Brain microvascular endothelial cell (primary cell): Measurements from ENCODE around the gene GOLPH3.

Experiments used
- DNase-seq: peaks from one replicate; pipeline ENCODE4 v3.0.0-alpha.2; 2020
- H3K27ac ChIP-seq: fragments of 250-450 bp; sonication (Bioruptor Pico); 2 replicates; pipeline ENCODE4 v1.5.1; 2020; ENCODE audit warnings: mild to moderate bottlenecking, moderate library complexity
- H3K27me3 ChIP-seq: fragments of 250-450 bp; sonication (Bioruptor Pico); replicated peaks from 2 replicates; pipeline ENCODE4 v1.5.1; 2020; ENCODE audit warnings: mild to moderate bottlenecking
- H3K36me3 ChIP-seq: fragments of 250-450 bp; sonication (Bioruptor Pico); replicated peaks from 2 replicates; pipeline ENCODE4 v1.5.1; 2020; ENCODE audit warnings: mild to moderate bottlenecking
- H3K4me3 ChIP-seq: 2 replicates; pipeline ENCODE4 v1.5.1; 2011; ENCODE audit warnings: low read depth, mild to moderate bottlenecking, control low read depth, low read length, moderate library complexity
- CTCF ChIP-seq: IDR thresholded peaks from 2 replicates; pipeline ENCODE4 v1.5.1; 2011; ENCODE audit warnings: low read depth, mild to moderate bottlenecking, moderate library complexity, low read length, control low read depth, inconsistent platforms; ENCODE audit errors: missing control alignments
- in situ Hi-C: cut with HindIII; loops from 2 replicates; pipeline ENCODE4 v1.10.0; 2017; ENCODE audit warnings: low sequenced_read_pairs, low pct_ligation_motif_present

The GOLPH3 gene

GRCh38 chr5:32138839-32139493 lies 35.2 kb downstream of the GOLPH3 start:
- no peak overlapping the region for H3K4me3 ChIP-seq
- no peaks in the 10 kb centered on the region for H3K27me3 ChIP-seq
- DNase-seq = peak; percentile 40
- no peak for TF ChIP-seq CTCF
- H3K27ac ChIP-seq = no peak overlapping the region
- in situ Hi-C loops = no loop called here
- peaks cover 11% of the 10 kb centered on the region for H3K36me3 ChIP-seq

- Histone ChIP-seq H3K4me3 (no peak overlapping the region), H3K27ac (no peak overlapping the region), H3K27me3 (no peaks in the 10 kb centered on the region), H3K36me3 (peaks cover 13% of the 10 kb centered on the region)
- no peak for TF ChIP-seq CTCF
- in situ Hi-C loops = no loop called here
- no peak for DNase-seq
Observed at GRCh38 chr5:32136342-32136741, 37.8 kb downstream of the GOLPH3 start.

- in situ Hi-C loops = no loop called here
- peaks cover 13% of the 10 kb centered on the region for H3K36me3 ChIP-seq
- H3K27me3 ChIP-seq = no peaks in the 10 kb centered on the region
- H3K4me3 ChIP-seq = no peak overlapping the region
- no peak overlapping the region for H3K27ac ChIP-seq
- no peak for DNase-seq
- no peak for TF ChIP-seq CTCF
Observed at GRCh38 chr5:32135086-32135485, 39.0 kb downstream of the GOLPH3 start.

- in situ Hi-C loops = no loop called here
Observed at GRCh38 chr5:32132757-32133156, 41.4 kb downstream of the GOLPH3 start.

GRCh38 chr5:32131604-32132003 lies 42.5 kb downstream of the GOLPH3 start:
- Histone ChIP-seq H3K27me3 (no peaks in the 10 kb centered on the region), H3K36me3 (peaks cover 16% of the 10 kb centered on the region), H3K4me3 (no peak overlapping the region), H3K27ac (no peak overlapping the region)
- TF ChIP-seq CTCF = no peak
- in situ Hi-C loops = no loop called here
- DNase-seq = no peak

More at GRCh38 chr5:32132757-32133156, 41.4 kb downstream of the GOLPH3 start:
- no peak for TF ChIP-seq CTCF
- Histone ChIP-seq H3K36me3 (peaks cover 12% of the 10 kb centered on the region), H3K27ac (no peak overlapping the region), H3K4me3 (no peak overlapping the region), H3K27me3 (no peaks in the 10 kb centered on the region)
- DNase-seq = no peak

- DNase-seq = no peak
- no peak overlapping the region for H3K27ac ChIP-seq
- no peak overlapping the region for H3K4me3 ChIP-seq
- no peak for TF ChIP-seq CTCF
- peaks cover 22% of the 10 kb centered on the region for H3K36me3 ChIP-seq
- no peaks in the 10 kb centered on the region for H3K27me3 ChIP-seq
- in situ Hi-C loops = no loop called here
Observed at GRCh38 chr5:32130865-32131264, 43.3 kb downstream of the GOLPH3 start.
